Measurements from ENCODE around the gene SNAP25.

Gene SNAP25

GRCh38 chr20:10247440-10247839 is 28.8 kb downstream of the SNAP25 start:
- no peak overlapping the region for H3K4me3 ChIP-seq
- H3K36me3 ChIP-seq (ENCODE audit: insufficient read depth, low read length) = no peaks in the 10 kb centered on the region
- H3K27ac ChIP-seq = no peak overlapping the region
- TF ChIP-seq POLR2AphosphoS5 (IDR thresholded peaks at IDR 0.05; ENCODE audit: borderline replicate concordance, low read depth, low read length) = no peak
- no peak for TF ChIP-seq EZH2 (IDR thresholded peaks at IDR 0.05)
- TF ChIP-seq FOXP2 (optimal IDR thresholded peaks at IDR 0.05; ENCODE audit: control extremely low read depth, extremely low read length, insufficient read depth) = no peak
- no peaks in the 10 kb centered on the region for H3K9me3 ChIP-seq (ENCODE audit: low read depth, low read length)
- no peak for DNase-seq (ENCODE audit: low read depth, low spot score)
- H3K9ac ChIP-seq (ENCODE audit: insufficient read length) = no peak overlapping the region

GRCh38 chr20:10249048-10249770 is 30.6 kb downstream of the SNAP25 start:
- no peak overlapping the region for H3K4me3 ChIP-seq
- no peaks in the 10 kb centered on the region for H3K36me3 ChIP-seq (ENCODE audit: insufficient read depth, low read length)
- no peak for DNase-seq (ENCODE audit: low read depth, low spot score)
- TF ChIP-seq POLR2AphosphoS5 (IDR thresholded peaks at IDR 0.05; ENCODE audit: borderline replicate concordance, low read depth, low read length) (no peak), FOXP2 (optimal IDR thresholded peaks at IDR 0.05; ENCODE audit: control extremely low read depth, extremely low read length, insufficient read depth) (no peak), EZH2 (IDR thresholded peaks at IDR 0.05) (no peak)
- H3K27ac ChIP-seq = no peak overlapping the region
- no peak overlapping the region for H3K9ac ChIP-seq (ENCODE audit: insufficient read length)
- H3K9me3 ChIP-seq (ENCODE audit: low read depth, low read length) = no peaks in the 10 kb centered on the region

- H3K9ac ChIP-seq (ENCODE audit: insufficient read length) = no peak overlapping the region
- TF ChIP-seq FOXP2 (optimal IDR thresholded peaks at IDR 0.05; ENCODE audit: control extremely low read depth, extremely low read length, insufficient read depth) = no peak
- TF ChIP-seq POLR2AphosphoS5 (IDR thresholded peaks at IDR 0.05; ENCODE audit: borderline replicate concordance, low read depth, low read length) = no peak
- TF ChIP-seq EZH2 (IDR thresholded peaks at IDR 0.05) = no peak
Observed at GRCh38 chr20:10249822-10250221, 31.2 kb downstream of the SNAP25 start.

GRCh38 chr20:10250902-10251301 is 32.3 kb downstream of the SNAP25 start:
- Histone ChIP-seq H3K27ac (no peak overlapping the region), H3K4me3 (no peak overlapping the region), H3K36me3 (ENCODE audit: insufficient read depth, low read length) (no peaks in the 10 kb centered on the region), H3K9ac (ENCODE audit: insufficient read length) (no peak overlapping the region), H3K9me3 (ENCODE audit: low read depth, low read length) (no peaks in the 10 kb centered on the region)
- no peak for DNase-seq (ENCODE audit: low read depth, low spot score)
- TF ChIP-seq POLR2AphosphoS5 (IDR thresholded peaks at IDR 0.05; ENCODE audit: borderline replicate concordance, low read depth, low read length) (no peak), EZH2 (IDR thresholded peaks at IDR 0.05) (no peak), FOXP2 (optimal IDR thresholded peaks at IDR 0.05; ENCODE audit: control extremely low read depth, extremely low read length, insufficient read depth) (no peak)

More at GRCh38 chr20:10249822-10250221, 31.2 kb downstream of the SNAP25 start:
- no peak overlapping the region for H3K27ac ChIP-seq
- no peak for DNase-seq (ENCODE audit: low read depth, low spot score)
- H3K36me3 ChIP-seq (ENCODE audit: insufficient read depth, low read length) = no peaks in the 10 kb centered on the region
- no peaks in the 10 kb centered on the region for H3K9me3 ChIP-seq (ENCODE audit: low read depth, low read length)
- no peak overlapping the region for H3K4me3 ChIP-seq

- DNase-seq (ENCODE audit: low read depth, low spot score) = no peak
- Histone ChIP-seq H3K27ac (no peak overlapping the region), H3K36me3 (ENCODE audit: insufficient read depth, low read length) (no peaks in the 10 kb centered on the region), H3K9ac (ENCODE audit: insufficient read length) (no peak overlapping the region), H3K4me3 (no peak overlapping the region), H3K9me3 (ENCODE audit: low read depth, low read length) (no peaks in the 10 kb centered on the region)
- TF ChIP-seq POLR2AphosphoS5 (IDR thresholded peaks at IDR 0.05; ENCODE audit: borderline replicate concordance, low read depth, low read length) = no peak
- TF ChIP-seq FOXP2 (optimal IDR thresholded peaks at IDR 0.05; ENCODE audit: control extremely low read depth, extremely low read length, insufficient read depth) = no peak
- no peak for TF ChIP-seq EZH2 (IDR thresholded peaks at IDR 0.05)
Observed at GRCh38 chr20:10253780-10254179, 35.1 kb downstream of the SNAP25 start.

- Histone ChIP-seq H3K4me3 (no peak overlapping the region), H3K9me3 (ENCODE audit: low read depth, low read length) (no peaks in the 10 kb centered on the region), H3K27ac (no peak overlapping the region), H3K36me3 (ENCODE audit: insufficient read depth, low read length) (no peaks in the 10 kb centered on the region), H3K9ac (ENCODE audit: insufficient read length) (no peak overlapping the region)
- DNase-seq (ENCODE audit: low read depth, low spot score) = no peak
- no peak for TF ChIP-seq FOXP2 (optimal IDR thresholded peaks at IDR 0.05; ENCODE audit: control extremely low read depth, extremely low read length, insufficient read depth)
- TF ChIP-seq POLR2AphosphoS5 (IDR thresholded peaks at IDR 0.05; ENCODE audit: borderline replicate concordance, low read depth, low read length) = no peak
- no peak for TF ChIP-seq EZH2 (IDR thresholded peaks at IDR 0.05)
Observed at GRCh38 chr20:10255846-10256245, 37.2 kb downstream of the SNAP25 start.

GRCh38 chr20:10259166-10259565 is 40.5 kb downstream of the SNAP25 start:
- no peak for DNase-seq (ENCODE audit: low read depth, low spot score)
- Histone ChIP-seq H3K9me3 (ENCODE audit: low read depth, low read length) (no peaks in the 10 kb centered on the region), H3K9ac (ENCODE audit: insufficient read length) (no peak overlapping the region), H3K27ac (no peak overlapping the region), H3K4me3 (no peak overlapping the region), H3K36me3 (ENCODE audit: insufficient read depth, low read length) (no peaks in the 10 kb centered on the region)
- TF ChIP-seq POLR2AphosphoS5 (IDR thresholded peaks at IDR 0.05; ENCODE audit: borderline replicate concordance, low read depth, low read length) (no peak), FOXP2 (optimal IDR thresholded peaks at IDR 0.05; ENCODE audit: control extremely low read depth, extremely low read length, insufficient read depth) (no peak), EZH2 (IDR thresholded peaks at IDR 0.05) (no peak)

GRCh38 chr20:10260316-10260715 is 41.7 kb downstream of the SNAP25 start:
- H3K36me3 ChIP-seq (ENCODE audit: insufficient read depth, low read length) = no peaks in the 10 kb centered on the region
- no peak overlapping the region for H3K4me3 ChIP-seq
- no peaks in the 10 kb centered on the region for H3K9me3 ChIP-seq (ENCODE audit: low read depth, low read length)
- TF ChIP-seq FOXP2 (optimal IDR thresholded peaks at IDR 0.05; ENCODE audit: control extremely low read depth, extremely low read length, insufficient read depth) (no peak), EZH2 (IDR thresholded peaks at IDR 0.05) (no peak), POLR2AphosphoS5 (IDR thresholded peaks at IDR 0.05; ENCODE audit: borderline replicate concordance, low read depth, low read length) (no peak)
- no peak overlapping the region for H3K9ac ChIP-seq (ENCODE audit: insufficient read length)
- H3K27ac ChIP-seq = no peak overlapping the region
- DNase-seq (ENCODE audit: low read depth, low spot score) = no peak

- no peaks in the 10 kb centered on the region for H3K36me3 ChIP-seq (ENCODE audit: insufficient read depth, low read length)
- no peak for DNase-seq (ENCODE audit: low read depth, low spot score)
- no peaks in the 10 kb centered on the region for H3K9me3 ChIP-seq (ENCODE audit: low read depth, low read length)
- TF ChIP-seq FOXP2 (optimal IDR thresholded peaks at IDR 0.05; ENCODE audit: control extremely low read depth, extremely low read length, insufficient read depth) = no peak
- H3K27ac ChIP-seq = no peak overlapping the region
- no peak overlapping the region for H3K4me3 ChIP-seq
- H3K9ac ChIP-seq (ENCODE audit: insufficient read length) = no peak overlapping the region
Observed at GRCh38 chr20:10261702-10262101, 43.1 kb downstream of the SNAP25 start.

Measured in SK-N-MC (cell line).